D721Med (cell line): ENCODE results near the gene CHMP6.

Experiments used
- DNase-seq: peaks from one replicate; pipeline ENCODE4 v3.0.0; 2011; ENCODE audit warnings: low spot score; ENCODE audit not compliant: insufficient read length
- FAIRE-seq: peaks from 2 replicates; lab custom pipeline; 2011; peaks lifted over from hg19 to GRCh38; lab: Jason Lieb, UNC
- CTCF ChIP-seq: IDR thresholded peaks from 2 replicates; pipeline ENCODE4 v1.5.1; 2012; ENCODE audit warnings: mild to moderate bottlenecking, control low read depth; ENCODE audit not compliant: insufficient read depth; ENCODE audit errors: missing control alignments

The CHMP6 gene

GRCh38 chr17:81035521-81036196 lies 44.0 kb downstream of the CHMP6 start:
- FAIRE-seq (no peak), DNase-seq (no peak)
- no peak for TF ChIP-seq CTCF

GRCh38 chr17:81036197-81036941 lies 44.7 kb downstream of the CHMP6 start:
- DNase-seq, result no peak
- FAIRE-seq, result no peak

GRCh38 chr17:81037026-81037797 lies 45.6 kb downstream of the CHMP6 start:
- DNase-seq, result no peak
- FAIRE-seq, result no peak
- TF ChIP-seq CTCF, result no peak

More at GRCh38 chr17:81036197-81036941, 44.7 kb downstream of the CHMP6 start:
- TF ChIP-seq CTCF, result no peak

- no peak for FAIRE-seq
- no peak for DNase-seq
- no peak for TF ChIP-seq CTCF
Observed at GRCh38 chr17:81037798-81038733, 46.4 kb downstream of the CHMP6 start.

DNA sequence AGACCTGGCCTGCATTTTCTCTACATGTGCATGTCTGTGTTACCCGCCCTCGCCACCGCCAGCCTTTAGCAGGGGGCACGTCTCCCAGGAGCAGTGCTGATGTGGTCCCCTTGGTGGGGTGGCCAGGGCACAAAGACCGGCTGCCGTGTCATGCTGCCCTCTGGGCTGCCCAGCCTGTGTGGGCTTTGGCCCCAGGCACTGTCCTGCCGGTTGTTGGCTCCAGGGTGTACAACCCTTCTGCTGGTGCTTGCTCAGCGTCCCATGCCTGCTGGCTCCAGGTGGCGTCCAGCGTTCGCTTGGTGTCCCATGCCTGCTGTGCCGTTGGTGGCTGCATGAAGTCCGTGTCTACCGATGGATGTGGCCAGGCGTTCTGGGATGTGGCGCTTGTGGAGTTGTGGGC lies 47.5 kb downstream of the CHMP6 start:
- TF ChIP-seq CTCF, result no peak
- no peak for DNase-seq
- no peak for FAIRE-seq
